Mesodermal cell (in vitro differentiated cells): ENCODE data around the gene LIG4.
"Not testable (repeated sequence)": the region's sequence is repeated elsewhere in the genome, so short reads cannot be mapped to it uniquely, and the experiment has no call there.

Source experiments
- H3K27ac ChIP-seq: 2 replicates; pipeline ENCODE4 v1.7.0; 2013; ENCODE audit warnings: mild to moderate bottlenecking, low read depth, low read length, moderate library complexity; ENCODE audit not compliant: severe bottlenecking
- H3K36me3 ChIP-seq: 2 replicates; pipeline ENCODE4 v1.7.1; 2013; ENCODE audit warnings: mild to moderate bottlenecking, low read length, moderate library complexity; ENCODE audit not compliant: control insufficient read depth, insufficient read depth
- H3K4me1 ChIP-seq: one replicate; pipeline ENCODE4 v1.7.1; 2013; ENCODE audit warnings: mild to moderate bottlenecking, low read length; ENCODE audit not compliant: insufficient read depth, control insufficient read depth, poor library complexity, severe bottlenecking
- H3K4me3 ChIP-seq: 2 replicates; pipeline ENCODE4 v1.7.0; 2013; ENCODE audit warnings: low read length, control low read depth, mild to moderate bottlenecking; ENCODE audit not compliant: insufficient read depth, poor library complexity, severe bottlenecking; ENCODE audit errors: extremely low read depth
- H3K9me3 ChIP-seq: 2 replicates; pipeline ENCODE4 v1.7.1; 2013; ENCODE audit warnings: mild to moderate bottlenecking, low read length, moderate library complexity; ENCODE audit not compliant: control insufficient read depth
- WGBS, 2 experiments: methylation state at CpG; one replicate each; pipeline ENCODE4 v1.1.5; 2013; ENCODE audit warnings: missing lambda C conversion rate in 2 of 2; ENCODE audit not compliant: insufficient coverage in 2 of 2; 5-methylcytosine and 5-hydroxymethylcytosine counted together

LIG4 gene

GRCh38 chr13:108218044-108218974 is 3.0 kb upstream of the LIG4 start, which contains the start of gene ABHD13:
ABHD13 (plus strand) TSS chr13:108218392; CDS start chr13:108229219, 10,827 bp downstream.
- H3K36me3 ChIP-seq, result no peaks in the 10 kb centered on the region
- H3K9me3 ChIP-seq, result no peaks in the 10 kb centered on the region
- 0 to 1% methylated on average over 49 to 72 of the region's 93 CpGs for WGBS, 2 experiments
- peaks cover 7% of the 10 kb centered on the region for H3K4me1 ChIP-seq
- peak within 1 kb of the TSS; percentile 94 for H3K4me3 ChIP-seq
- H3K27ac ChIP-seq, result peak within 1 kb of the TSS; percentile 78

GRCh38 chr13:108217307-108218043 is 2.1 kb upstream of the LIG4 start:
- not testable (repeated sequence) for H3K9me3 ChIP-seq, H3K4me1 ChIP-seq, H3K36me3 ChIP-seq
- Histone ChIP-seq H3K27ac (peak overlapping the region; percentile 78), H3K4me3 (peak overlapping the region; percentile 94)
- WGBS, 2 experiments, result 86 to 95% methylated on average over 6 to 19 of the region's 27 CpGs

GRCh38 chr13:108214441-108215271 is 680 bp downstream of the LIG4 start:
- peaks cover 7% of the 10 kb centered on the region for H3K4me1 ChIP-seq
- H3K27ac ChIP-seq, result no peak overlapping the region
- H3K4me3 ChIP-seq, result peak overlapping the region; percentile 37
- 9% methylated on average over 11 of the region's 41 CpGs for WGBS, 2 experiments
- H3K36me3 ChIP-seq, result peaks cover 11% of the 10 kb centered on the region
- no peaks in the 10 kb centered on the region for H3K9me3 ChIP-seq

- H3K36me3 ChIP-seq, result peaks cover 19% of the 10 kb centered on the region
- H3K4me3 ChIP-seq, result peak overlapping the region; percentile 37
- no peaks in the 10 kb centered on the region for H3K9me3 ChIP-seq
- 74% methylated on average over 3 of the region's 5 CpGs; no CpG with 5 or more reads in 1 of the 2 experiments for WGBS, 2 experiments
- no peak overlapping the region for H3K27ac ChIP-seq
- H3K4me1 ChIP-seq, result peaks cover 7% of the 10 kb centered on the region
These were observed 1.4 kb downstream of the LIG4 start for GRCh38 chr13:108213946-108214345.

GRCh38 chr13:108212886-108213285 is 2.5 kb downstream of the LIG4 start:
- Histone ChIP-seq H3K27ac (no peak overlapping the region), H3K4me3 (no peak overlapping the region)
- WGBS, 2 experiments, result 100% methylated on average over 1 of the region's 4 CpGs

GRCh38 chr13:108210551-108210950 is 4.8 kb downstream of the LIG4 start:
- Histone ChIP-seq H3K9me3 (no peaks in the 10 kb centered on the region), H3K36me3 (peaks cover 20% of the 10 kb centered on the region), H3K27ac (no peak overlapping the region), H3K4me3 (no peak overlapping the region), H3K4me1 (peaks cover 7% of the 10 kb centered on the region)
- WGBS, 2 experiments, result 100% methylated on average over 1 of the region's 2 CpGs; no CpG with 5 or more reads in 1 of the 2 experiments

More at GRCh38 chr13:108212886-108213285, 2.5 kb downstream of the LIG4 start:
- Histone ChIP-seq H3K4me1 (peaks cover 7% of the 10 kb centered on the region), H3K9me3 (no peaks in the 10 kb centered on the region), H3K36me3 (peaks cover 20% of the 10 kb centered on the region)

- peaks cover 1% of the 10 kb centered on the region for H3K9me3 ChIP-seq
- H3K27ac ChIP-seq, result no peak overlapping the region
- H3K4me1 ChIP-seq, result no peaks in the 10 kb centered on the region
- no peaks in the 10 kb centered on the region for H3K36me3 ChIP-seq
- WGBS, 2 experiments, result no CpG with 5 or more reads among the region's 1 CpG
- H3K4me3 ChIP-seq, result no peak overlapping the region
These were observed 14.4 kb downstream of the LIG4 start for GRCh38 chr13:108200781-108201398.

- Histone ChIP-seq H3K36me3 (no peaks in the 10 kb centered on the region), H3K4me3 (no peak overlapping the region), H3K4me1 (no peaks in the 10 kb centered on the region), H3K9me3 (peaks cover 14% of the 10 kb centered on the region), H3K27ac (no peak overlapping the region)
- WGBS, 2 experiments, result 70 to 77% methylated on average over 4 to 5 of the region's 5 CpGs
These were observed 19.5 kb downstream of the LIG4 start for GRCh38 chr13:108195861-108196260.

- no peak overlapping the region for H3K4me3 ChIP-seq
- H3K27ac ChIP-seq, result no peak overlapping the region
- 80% methylated on average over 1 of the region's 1 CpG; no CpG with 5 or more reads in 1 of the 2 experiments for WGBS, 2 experiments
- peaks cover 14% of the 10 kb centered on the region for H3K9me3 ChIP-seq
- no peaks in the 10 kb centered on the region for H3K4me1 ChIP-seq
- H3K36me3 ChIP-seq, result no peaks in the 10 kb centered on the region
These were observed 20.2 kb downstream of the LIG4 start for GRCh38 chr13:108195146-108195545.
